Mesendoderm (in vitro differentiated cells): ENCODE results near the gene LIPT2. TPM values are rescaled to one million over a fixed set of nuclear protein-coding genes. Genes with fewer than 3 reads are reported as not detected.
A peak's percentile ranks its signal among the peaks of the same experiment; 100 is the strongest.

ENCODE experiments used
- DNase-seq: peaks from one replicate; pipeline ENCODE4 v3.0.0; 2013
- H2AK5ac ChIP-seq: 2 replicates; pipeline ENCODE4 v1.6.1; 2013; ENCODE audit warnings: low read length, inconsistent platforms
- H2BK120ac ChIP-seq: 2 replicates; pipeline ENCODE4 v1.6.1; 2013; ENCODE audit warnings: low read depth, mild to moderate bottlenecking, low read length, moderate library complexity, mixed read lengths
- H2BK15ac ChIP-seq: replicated peaks from 2 replicates; pipeline ENCODE4 v1.6.1; 2013; ENCODE audit warnings: low read depth, mild to moderate bottlenecking, moderate library complexity
- H2BK5ac ChIP-seq: 2 replicates; pipeline ENCODE4 v1.6.1; 2013; ENCODE audit warnings: low read length, inconsistent platforms
- H3K18ac ChIP-seq: 2 replicates; pipeline ENCODE4 v1.6.1; 2013; ENCODE audit warnings: mild to moderate bottlenecking, low read length, mixed read lengths
- H3K23ac ChIP-seq: one replicate; pipeline ENCODE4 v1.6.1; 2013; ENCODE audit warnings: low read length
- H3K27ac ChIP-seq: 2 replicates; pipeline ENCODE4 v1.5.1; 2013; ENCODE audit warnings: low read depth, mild to moderate bottlenecking, inconsistent platforms, low read length, moderate library complexity
- H3K27me3 ChIP-seq: 2 replicates; pipeline ENCODE4 v1.6.1; 2013; ENCODE audit warnings: low read length, control low read depth, mild to moderate bottlenecking, inconsistent platforms; ENCODE audit not compliant: insufficient read depth, poor library complexity
- H3K36me3 ChIP-seq: 2 replicates; pipeline ENCODE4 v1.6.1; 2013; ENCODE audit warnings: low read length, inconsistent platforms; ENCODE audit not compliant: control insufficient read depth, insufficient read depth
- H3K4ac ChIP-seq: one replicate; pipeline ENCODE4 v1.6.1; 2013; ENCODE audit warnings: low read depth, mild to moderate bottlenecking, low read length, moderate library complexity
- H3K4me1 ChIP-seq: 2 replicates; pipeline ENCODE4 v1.6.1; 2013; ENCODE audit warnings: low read depth, low read length, inconsistent platforms; ENCODE audit not compliant: control insufficient read depth
- H3K4me2 ChIP-seq: 2 replicates; pipeline ENCODE4 v1.6.1; 2013; ENCODE audit warnings: low read length
- H3K4me3 ChIP-seq: 2 replicates; pipeline ENCODE4 v1.5.1; 2013; ENCODE audit warnings: mild to moderate bottlenecking, low read length
- H3K56ac ChIP-seq: one replicate; pipeline ENCODE4 v1.6.1; 2013; ENCODE audit warnings: low read length
- H3K79me1 ChIP-seq: 2 replicates; pipeline ENCODE4 v1.6.1; 2013; ENCODE audit warnings: low read length, inconsistent platforms
- H3K79me2 ChIP-seq: 2 replicates; pipeline ENCODE4 v1.6.1; 2013; ENCODE audit warnings: mild to moderate bottlenecking, low read length; ENCODE audit not compliant: control insufficient read depth, insufficient read depth
- H3K9ac ChIP-seq: 2 replicates; pipeline ENCODE4 v1.6.1; 2013; ENCODE audit warnings: low read length, inconsistent platforms
- H4K5ac ChIP-seq: one replicate; pipeline ENCODE4 v1.6.1; 2013; ENCODE audit warnings: low read length
- H4K8ac ChIP-seq: one replicate; pipeline ENCODE4 v1.6.1; 2013; ENCODE audit warnings: low read depth, mild to moderate bottlenecking, control low read depth, low read length, moderate library complexity
- WGBS: extraction: QIAGEN DNeasy Blood & Tissue Kit; methylation state at CpG from one replicate; pipeline ENCODE4 v1.1.7; 2013; ENCODE audit warnings: low lambda C conversion rate, missing lambda C conversion rate; ENCODE audit not compliant: insufficient coverage; ENCODE audit errors: extremely low coverage; 5-methylcytosine and 5-hydroxymethylcytosine counted together
- polyA plus RNA-seq, 2 experiments: library from polyadenylated mRNA; stranded (reverse); fragments of 200-250 nt; gene quantifications; one replicate each; pipeline ENCODE4 v1.2.3, GENCODE V29; 2013

Gene LIPT2
- polyA plus RNA-seq (2013, experiment 1 of 2): 8.3 TPM
- 9.1 TPM for polyA plus RNA-seq (2013, experiment 2 of 2)

DNA sequence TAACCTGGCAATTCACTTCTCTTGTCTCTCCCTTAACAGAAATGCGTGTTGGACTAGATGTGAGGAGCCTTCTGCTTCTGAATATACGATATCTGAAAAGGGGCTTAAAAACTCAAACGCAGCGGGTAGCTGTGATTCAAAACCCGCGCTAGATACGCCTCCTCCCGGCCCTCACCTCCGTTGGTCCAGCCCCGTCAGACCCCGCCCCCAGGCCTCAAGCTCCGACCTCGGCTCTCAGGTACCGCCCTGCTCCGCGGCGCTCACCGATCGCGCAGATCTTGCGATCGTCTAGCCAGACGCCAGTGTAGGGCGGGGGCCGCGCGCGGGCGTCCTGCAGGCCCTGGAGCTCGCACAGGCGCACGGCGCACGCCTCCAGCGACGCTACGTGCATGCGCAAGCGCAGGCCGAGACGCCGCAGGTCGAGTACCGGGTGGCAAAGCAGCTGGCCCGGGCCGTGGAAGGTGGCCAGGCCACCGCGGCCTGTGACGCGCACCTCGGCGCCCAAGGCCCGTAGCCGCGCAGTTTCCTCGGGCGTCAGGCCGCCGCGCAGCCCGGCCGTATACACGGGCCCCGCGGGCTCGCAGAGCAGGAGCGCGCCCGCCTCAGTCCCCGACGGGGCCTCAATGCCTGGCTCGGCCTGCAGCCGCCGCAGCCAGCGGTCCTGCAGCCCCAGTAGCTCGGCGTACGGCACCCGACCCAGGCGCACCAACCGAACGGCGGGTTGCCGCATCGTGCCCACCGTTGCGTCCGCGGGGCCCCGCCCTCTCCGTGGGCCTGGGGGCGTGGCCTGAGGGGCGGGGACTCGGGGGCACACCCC is at the start of gene LIPT2:
Gene LIPT2, minus strand, starts transcription at position 751 of the 817 bp plus-strand sequence. Its CDS starts 21 bp downstream, at position 730.
- Histone ChIP-seq H2BK5ac (peak within 1 kb of the TSS; percentile 88), H2BK120ac (peak within 1 kb of the TSS; percentile 33), H2BK15ac (no peak within 1 kb of the TSS), H3K27ac (peak within 1 kb of the TSS; percentile 99), H3K36me3 (no peaks in the 10 kb centered on the region), H3K4me1 (peaks cover 5% of the 10 kb centered on the region), H3K4me2 (peak within 1 kb of the TSS; percentile 96), H3K9ac (peak within 1 kb of the TSS; percentile 91), H4K5ac (no peak within 1 kb of the TSS), H4K8ac (peak within 1 kb of the TSS; percentile 60), H3K23ac (peak within 1 kb of the TSS; percentile 97), H3K56ac (peak within 1 kb of the TSS; percentile 99), H3K4ac (peak within 1 kb of the TSS; percentile 87), H3K27me3 (no peaks in the 10 kb centered on the region), H3K18ac (peak within 1 kb of the TSS; percentile 43), H3K4me3 (peak within 1 kb of the TSS; percentile 64), H3K79me2 (no peaks in the 10 kb centered on the region), H2AK5ac (peak within 1 kb of the TSS; percentile 44), H3K79me1 (no peaks in the 10 kb centered on the region)
- no CpG with 5 or more reads among the region's 94 CpGs for WGBS
- peak; percentile 99 for DNase-seq

DNA sequence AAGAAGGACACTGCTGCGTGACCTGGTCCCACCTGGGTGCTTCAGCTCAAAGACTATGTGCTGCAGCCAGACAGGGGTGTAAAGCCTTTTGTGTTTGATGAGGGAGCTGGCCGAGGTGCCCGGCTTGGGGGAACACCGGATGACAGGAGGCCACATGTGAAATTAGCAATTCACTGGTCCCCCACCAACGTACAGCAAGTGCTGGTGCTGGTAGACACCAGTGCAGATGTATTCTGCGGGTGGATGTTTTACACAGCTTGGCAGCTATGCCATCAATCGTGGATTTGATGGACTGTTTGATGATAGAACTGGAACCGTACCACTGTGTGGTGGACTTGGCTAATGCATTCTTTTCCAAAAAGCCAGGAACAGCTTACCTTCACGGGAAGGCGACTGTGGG is 47.9 kb upstream of the LIPT2 start:
- DNase-seq: no peak
- no peaks in the 10 kb centered on the region for H3K4me1 ChIP-seq
- no peak overlapping the region for H4K8ac ChIP-seq
- H3K79me2 ChIP-seq: no peaks in the 10 kb centered on the region
- H3K4me2 ChIP-seq: no peak overlapping the region
- no peak overlapping the region for H3K18ac ChIP-seq
- no peak overlapping the region for H3K23ac ChIP-seq
- no peak overlapping the region for H2BK15ac ChIP-seq
- H3K27ac ChIP-seq: no peak overlapping the region
- no CpG with 5 or more reads among the region's 10 CpGs for WGBS
- H2BK5ac ChIP-seq: no peak overlapping the region
- no peak overlapping the region for H3K4ac ChIP-seq
- no peak overlapping the region for H3K9ac ChIP-seq
- no peak overlapping the region for H3K56ac ChIP-seq
- no peaks in the 10 kb centered on the region for H3K27me3 ChIP-seq
- no peaks in the 10 kb centered on the region for H3K36me3 ChIP-seq
- no peak overlapping the region for H4K5ac ChIP-seq
- H3K79me1 ChIP-seq: no peaks in the 10 kb centered on the region
- H3K4me3 ChIP-seq: no peak overlapping the region
- H2AK5ac ChIP-seq: no peak overlapping the region
- no peak overlapping the region for H2BK120ac ChIP-seq

DNA sequence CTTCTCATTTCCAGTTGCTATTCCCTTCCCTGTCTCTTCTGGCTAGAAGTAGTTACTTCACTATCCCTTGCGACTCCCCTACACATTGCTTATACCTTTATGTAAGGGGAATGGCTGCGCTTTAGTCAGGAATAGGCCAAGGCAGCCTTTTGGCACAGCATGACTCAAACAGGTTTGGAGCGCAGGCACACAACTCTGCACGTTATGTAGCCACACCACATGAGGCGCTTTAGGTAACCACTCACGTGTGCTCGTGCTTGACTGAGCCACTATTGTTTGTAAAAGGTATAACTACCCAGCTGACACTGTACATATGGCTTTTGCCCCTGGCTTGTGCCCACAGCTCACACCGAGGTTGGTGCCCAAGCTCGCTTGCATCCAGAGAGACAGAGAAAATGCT is 46.7 kb upstream of the LIPT2 start:
- no peaks in the 10 kb centered on the region for H3K79me1 ChIP-seq
- H3K56ac ChIP-seq: no peak overlapping the region
- H3K18ac ChIP-seq: no peak overlapping the region
- H2AK5ac ChIP-seq: no peak overlapping the region
- no peak overlapping the region for H2BK5ac ChIP-seq
- no peak overlapping the region for H3K4me3 ChIP-seq
- no peak overlapping the region for H3K23ac ChIP-seq
- H3K79me2 ChIP-seq: no peaks in the 10 kb centered on the region
- no peak overlapping the region for H3K4me2 ChIP-seq
- H3K4me1 ChIP-seq: no peaks in the 10 kb centered on the region
- no peak overlapping the region for H3K4ac ChIP-seq
- no peak overlapping the region for H4K5ac ChIP-seq
- WGBS: no CpG with 5 or more reads among the region's 9 CpGs
- DNase-seq: peak; percentile 24
- no peak overlapping the region for H2BK120ac ChIP-seq
- H2BK15ac ChIP-seq: no peak overlapping the region
- H3K36me3 ChIP-seq: no peaks in the 10 kb centered on the region
- no peak overlapping the region for H3K9ac ChIP-seq
- H3K27me3 ChIP-seq: no peaks in the 10 kb centered on the region
- H3K27ac ChIP-seq: no peak overlapping the region
- no peak overlapping the region for H4K8ac ChIP-seq

GRCh38 chr11:74538680-74539079 is 45.2 kb upstream of the LIPT2 start:
- H3K27ac ChIP-seq: peak overlapping the region; percentile 33
- peak; percentile 8 for DNase-seq

DNA sequence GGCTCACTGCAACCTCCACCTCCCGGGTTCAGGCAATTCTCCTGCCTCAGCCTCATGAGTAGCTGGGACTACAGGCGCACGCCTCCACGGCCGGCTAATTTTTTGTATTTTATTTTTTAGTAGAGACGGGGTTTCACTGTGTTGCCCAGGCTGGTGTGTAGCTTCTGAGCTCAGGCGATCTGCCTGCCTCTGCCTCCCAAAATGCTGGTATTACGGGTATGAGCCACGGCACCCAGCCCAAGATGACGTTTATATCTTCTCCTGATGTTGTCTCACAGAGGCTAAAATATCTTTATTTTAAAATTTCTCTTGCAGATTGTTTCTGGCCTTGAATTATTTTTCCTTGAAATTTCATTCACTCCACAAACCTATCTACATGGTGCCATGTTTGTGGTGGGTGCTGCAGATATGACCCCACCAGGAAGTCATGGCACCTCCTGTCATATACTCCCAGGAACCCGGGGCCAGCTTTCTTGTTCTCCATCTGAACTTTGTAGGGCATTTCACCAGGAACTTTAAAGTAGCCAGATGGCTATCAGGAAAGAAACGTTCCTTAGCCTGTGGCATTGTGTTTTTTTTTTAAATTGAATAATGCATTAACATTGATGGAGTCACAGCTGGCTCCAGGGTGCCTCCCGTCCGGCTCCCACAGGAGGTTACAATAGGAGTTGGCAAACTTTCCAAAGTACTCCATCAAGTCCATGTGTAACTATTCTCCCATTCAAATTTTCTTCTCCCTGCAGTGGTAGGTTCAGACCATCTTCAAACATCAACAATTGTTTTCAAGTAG is 42.0 kb upstream of the LIPT2 start:
- peaks cover 4% of the 10 kb centered on the region for H3K4me1 ChIP-seq
- H3K9ac ChIP-seq: no peak overlapping the region
- no peak overlapping the region for H3K27ac ChIP-seq
- no peak overlapping the region for H3K56ac ChIP-seq
- no peaks in the 10 kb centered on the region for H3K79me1 ChIP-seq
- H4K5ac ChIP-seq: no peak overlapping the region
- H3K27me3 ChIP-seq: no peaks in the 10 kb centered on the region
- H4K8ac ChIP-seq: no peak overlapping the region
- H3K18ac ChIP-seq: no peak overlapping the region
- no peak overlapping the region for H3K23ac ChIP-seq
- WGBS: no CpG with 5 or more reads among the region's 14 CpGs
- H2BK5ac ChIP-seq: no peak overlapping the region
- no peak for DNase-seq
- H2BK120ac ChIP-seq: peak overlapping the region; percentile 36
- no peak overlapping the region for H3K4me3 ChIP-seq
- H3K4me2 ChIP-seq: no peak overlapping the region
- H2AK5ac ChIP-seq: no peak overlapping the region
- no peaks in the 10 kb centered on the region for H3K36me3 ChIP-seq
- no peaks in the 10 kb centered on the region for H3K79me2 ChIP-seq
- no peak overlapping the region for H3K4ac ChIP-seq
- no peak overlapping the region for H2BK15ac ChIP-seq

More at GRCh38 chr11:74538680-74539079, 45.2 kb upstream of the LIPT2 start:
- Histone ChIP-seq H3K4ac (no peak overlapping the region), H2AK5ac (no peak overlapping the region), H2BK120ac (no peak overlapping the region), H3K23ac (no peak overlapping the region), H3K4me1 (peaks cover 4% of the 10 kb centered on the region), H4K5ac (no peak overlapping the region), H3K56ac (peak overlapping the region; percentile 11), H3K4me3 (no peak overlapping the region), H4K8ac (no peak overlapping the region), H3K27me3 (no peaks in the 10 kb centered on the region), H3K18ac (no peak overlapping the region), H2BK15ac (no peak overlapping the region), H3K36me3 (no peaks in the 10 kb centered on the region), H3K79me1 (no peaks in the 10 kb centered on the region), H3K9ac (no peak overlapping the region), H3K79me2 (no peaks in the 10 kb centered on the region), H2BK5ac (no peak overlapping the region), H3K4me2 (no peak overlapping the region)
